A549 (cell line): Measurements from ENCODE around the gene PCDHA5. TPM values are rescaled to one million over a fixed set of nuclear protein-coding genes. Genes with fewer than 3 reads are reported as not detected.
A peak's percentile ranks its signal among the peaks of the same experiment; 100 is the strongest.

ENCODE experiments used
- ATAC-seq, 2 experiments: fragments of 200-7000 bp in 1 of 2; fragments of >200 bp in 1 of 2; cut with Nextera tagmentation in 1 of 2; cut with Tn5 transposase in 1 of 2; 3 replicates each; pipeline versions ENCODE4 v1.8.0 to v1.9.1; 2018 to 2020; ENCODE audit warnings: mild to moderate bottlenecking in 1 of 2, moderate library complexity in 1 of 2
- CTCF ChIA-PET: fragments of 300-600 bp; sonication (Branson Sonifier 250); formaldehyde crosslinking; extraction: SDS; loops from one replicate; lab custom pipeline; 2021; ENCODE audit warnings: antibody characterized with exemption, inconsistent platforms; lab: Yijun Ruan, JAX
- POLR2A ChIA-PET: fragments of 350-600 bp; formaldehyde crosslinking; extraction: SDS; loops from one replicate; lab custom pipeline; 2021; ENCODE audit warnings: antibody characterized with exemption, inconsistent platforms; lab: Yijun Ruan, JAX
- DNase-seq, 2 experiments: peaks; one replicate each; pipeline versions ENCODE4 v3.0.0 to v3.0.0-alpha.2; 2011 to 2016; ENCODE audit warnings: low read depth in 1 of 2, low spot score in 1 of 2
- FAIRE-seq: peaks from 2 replicates; lab custom pipeline; 2011; peaks lifted over from hg19 to GRCh38; lab: Jason Lieb, UNC
- H3K27ac ChIP-seq, 2 experiments: fragments of >200 bp; sonication (Bioruptor Twin); formaldehyde crosslinking; 3 replicates each; pipeline ENCODE4 v1.5.1; 2016 to 2017
- H3K4me1 ChIP-seq: fragments of >200 bp; sonication (Bioruptor Twin); formaldehyde crosslinking; 3 replicates; pipeline ENCODE4 v1.6.1; 2016
- H3K4me2 ChIP-seq: fragments of >200 bp; sonication (Bioruptor Twin); formaldehyde crosslinking; 3 replicates; pipeline ENCODE4 v1.6.1; 2016
- H3K4me3 ChIP-seq: fragments of >200 bp; sonication (Bioruptor Twin); formaldehyde crosslinking; 3 replicates; pipeline ENCODE4 v1.5.1; 2016
- H3K9me3 ChIP-seq: fragments of >200 bp; sonication (Bioruptor Twin); formaldehyde crosslinking; 3 replicates; pipeline ENCODE4 v1.6.1; 2016
- CEBPB ChIP-seq, 2 experiments: fragments of >200 bp in 1 of 2; sonication (Bioruptor Twin) in 1 of 2; formaldehyde crosslinking in 1 of 2; IDR thresholded peaks; 2 replicates each; pipeline ENCODE4 v1.6.1; 2012 to 2016
- CHD2 ChIP-seq: fragments of 150-350 bp; IDR thresholded peaks from 2 replicates; pipeline ENCODE4 v1.6.1; 2014; ENCODE audit warnings: low read length; ENCODE audit not compliant: partially characterized antibody
- CHD4 ChIP-seq: fragments of 200-600 bp; sonication (generic); IDR thresholded peaks from 2 replicates; pipeline ENCODE4 v1.6.1; 2016; ENCODE audit warnings: antibody characterized with exemption, mild to moderate bottlenecking, borderline replicate concordance
- CTCF ChIP-seq: fragments of >200 bp; sonication (Bioruptor Twin); formaldehyde crosslinking; IDR thresholded peaks from 3 replicates; pipeline ENCODE4 v1.5.1; 2016
- EHMT2 ChIP-seq: fragments of 200-600 bp; sonication (generic); IDR thresholded peaks from 2 replicates; pipeline ENCODE4 v1.6.1; 2016; ENCODE audit warnings: antibody characterized with exemption, low read depth, mild to moderate bottlenecking, moderate library complexity
- ELK1 ChIP-seq: fragments of 150-350 bp; IDR thresholded peaks from 2 replicates; pipeline ENCODE4 v1.6.1; 2014; ENCODE audit warnings: low read depth, mild to moderate bottlenecking, low read length
- FOSB ChIP-seq: fragments of 250-450 bp; sonication (Bioruptor Pico); IDR thresholded peaks from 2 replicates; pipeline ENCODE4 v1.5.0; 2020; ENCODE audit warnings: mild to moderate bottlenecking, moderate library complexity
- FOXS1 ChIP-seq: fragments of 250-450 bp; sonication (Bioruptor Pico); IDR thresholded peaks from 2 replicates; pipeline ENCODE4 v1.5.0; 2020; ENCODE audit warnings: mild to moderate bottlenecking, moderate library complexity
- HEYL ChIP-seq: fragments of 250-450 bp; sonication (Bioruptor Pico); IDR thresholded peaks from 2 replicates; pipeline ENCODE4 v1.8.0; 2021; ENCODE audit warnings: mild to moderate bottlenecking, moderate library complexity
- HOXB5 ChIP-seq: fragments of 250-450 bp; sonication (Bioruptor Pico); IDR thresholded peaks from 2 replicates; pipeline ENCODE4 v1.5.0; 2020; ENCODE audit warnings: mild to moderate bottlenecking, moderate library complexity
- KDM5A ChIP-seq: fragments of 200-600 bp; sonication (generic); IDR thresholded peaks from 2 replicates; pipeline ENCODE4 v1.6.1; 2016; ENCODE audit warnings: antibody characterized with exemption, mild to moderate bottlenecking
- MAZ ChIP-seq: fragments of 150-350 bp; IDR thresholded peaks from 2 replicates; pipeline ENCODE4 v1.6.1; 2014; ENCODE audit warnings: antibody characterized with exemption, low read depth, low read length, borderline replicate concordance
- PBX3 ChIP-seq: IDR thresholded peaks from 2 replicates; pipeline ENCODE4 v1.6.1; 2012
- PHF8 ChIP-seq: fragments of 200-600 bp; sonication (generic); IDR thresholded peaks from 2 replicates; pipeline ENCODE4 v1.6.1; 2016; ENCODE audit warnings: low read depth, mild to moderate bottlenecking, antibody characterized with exemption, moderate library complexity, borderline replicate concordance
- RAD21 ChIP-seq, 2 experiments: fragments of >200 bp in 1 of 2; sonication (Bioruptor Twin) in 1 of 2; formaldehyde crosslinking in 1 of 2; IDR thresholded peaks in 1 of 2; conservative IDR thresholded peaks in 1 of 2; 2 replicates in 1 of 2; 3 replicates in 1 of 2; pipeline ENCODE4 v1.6.1; 2012 to 2018; ENCODE audit warnings: inconsistent platforms in 1 of 2
- SMC3 ChIP-seq: fragments of >200 bp; sonication (Bioruptor Twin); formaldehyde crosslinking; IDR thresholded peaks from 3 replicates; pipeline ENCODE4 v1.6.1; 2018; ENCODE audit warnings: inconsistent platforms
- SREBF2 ChIP-seq: fragments of 450-650 bp; IDR thresholded peaks from 2 replicates; pipeline ENCODE4 v1.6.1; 2014; ENCODE audit warnings: mild to moderate bottlenecking, moderate library complexity
- TFCP2L1 ChIP-seq: fragments of 250-450 bp; sonication (Bioruptor Pico); IDR thresholded peaks from 2 replicates; pipeline ENCODE4 v1.5.0; 2021; ENCODE audit warnings: mild to moderate bottlenecking
- ZC3H11A ChIP-seq: fragments of 450-650 bp; IDR thresholded peaks from 2 replicates; pipeline ENCODE4 v1.6.1; 2014; ENCODE audit warnings: antibody characterized with exemption, mild to moderate bottlenecking
- ZFP36 ChIP-seq: fragments of 450-650 bp; IDR thresholded peaks from 2 replicates; pipeline ENCODE4 v1.6.1; 2014; ENCODE audit warnings: borderline replicate concordance; ENCODE audit not compliant: partially characterized antibody
- whole genome bisulfite sequencing: methylation state at CpG from one replicate; pipeline ENCODE4 v1.1.6; 2017; ENCODE audit errors: missing lambda C conversion rate; 5-methylcytosine and 5-hydroxymethylcytosine counted together
- polyA plus RNA-seq, 4 experiments: library from polyadenylated mRNA; depleted of rRNA in 3 of 4; stranded (reverse); fragments of >200 nt; fragmentation: RNase III in 1 of 4; extraction: RNeasy Plus Mini Kit Qiagen cat#74134 plus additional on column Dnase treatment in 1 of 4; gene quantifications; 2 replicates in 3 of 4; 3 replicates in 1 of 4; pipeline ENCODE4 v1.2.3, GENCODE V29; 2011 to 2017
- TF ChIP-seq, protein P1 (sequence below): fragments of 250-450 bp; sonication (Bioruptor Pico); IDR thresholded peaks from 2 replicates; pipeline ENCODE4 v1.5.0; 2020; ENCODE audit warnings: low read depth, mild to moderate bottlenecking, moderate library complexity
- TF ChIP-seq, protein P2 (sequence below): IDR thresholded peaks from 2 replicates; pipeline ENCODE4 v1.6.1; 2012

PCDHA5 gene
- polyA plus RNA-seq, 2 of the 4 experiments (the other 2 are of a cell fraction) = 0.32 to 0.84 TPM

DNA sequence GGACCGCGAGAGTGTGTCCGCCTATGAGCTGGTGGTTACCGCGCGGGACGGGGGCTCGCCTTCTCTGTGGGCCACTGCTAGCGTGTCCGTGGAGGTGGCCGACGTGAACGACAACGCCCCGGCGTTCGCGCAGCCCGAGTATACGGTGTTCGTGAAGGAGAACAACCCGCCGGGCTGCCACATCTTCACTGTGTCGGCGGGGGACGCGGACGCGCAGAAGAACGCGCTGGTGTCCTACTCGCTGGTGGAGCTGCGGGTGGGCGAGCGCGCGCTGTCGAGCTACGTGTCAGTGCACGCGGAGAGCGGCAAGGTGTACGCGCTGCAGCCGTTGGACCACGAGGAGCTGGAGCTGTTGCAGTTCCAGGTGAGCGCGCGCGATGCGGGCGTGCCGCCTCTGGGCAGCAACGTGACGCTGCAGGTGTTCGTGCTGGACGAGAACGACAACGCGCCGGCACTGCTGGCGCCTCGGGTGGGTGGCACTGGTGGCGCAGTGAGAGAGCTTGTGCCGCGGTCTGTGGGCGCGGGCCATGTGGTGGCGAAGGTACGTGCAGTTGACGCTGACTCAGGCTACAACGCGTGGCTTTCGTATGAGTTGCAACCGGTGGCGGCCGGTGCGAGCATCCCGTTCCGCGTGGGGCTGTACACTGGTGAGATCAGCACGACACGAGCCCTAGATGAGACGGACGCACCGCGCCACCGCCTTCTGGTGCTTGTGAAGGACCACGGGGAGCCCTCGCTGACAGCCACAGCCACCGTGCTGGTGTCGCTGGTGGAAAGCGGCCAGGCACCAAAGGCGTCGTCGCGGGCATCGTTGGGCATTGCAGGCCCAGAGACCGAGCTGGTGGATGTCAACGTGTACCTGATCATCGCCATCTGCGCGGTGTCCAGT lies 14.5 kb downstream of the PCDHA5 start:
- Histone ChIP-seq H3K9me3 (peaks cover 5% of the 10 kb centered on the region; the same call in 1 of the 3 replicates), H3K4me3 (no peak overlapping the region), H3K4me2 (no peak overlapping the region), H3K27ac (no peak overlapping the region), H3K4me1 (no peaks in the 10 kb centered on the region)
- no peak for ATAC-seq
- no peak for FAIRE-seq
- 86% methylated on average over 91 of the region's 103 CpGs for WGBS
- ChIA-PET POLR2A (no interaction called here), CTCF (interaction anchor here (0.8 to 1.0 kb wide), 4 partner anchors 14 to 40 kb away, joined by 3 to 4 read pairs (median 3); partner anchors contain the start of genes PCDHA12 and PCDHA5)
- DNase-seq = no peak
- TF ChIP-seq TFCP2L1 (CRISPR knock-in tag) (no peak), ELK1 (no peak), CHD2 (no peak), SREBF2 (no peak), MAZ (no peak), FOSB (CRISPR knock-in tag) (no peak), FOXS1 (CRISPR knock-in tag) (no peak), SMC3 (no peak), CHD4 (no peak), EHMT2 (no peak), PBX3 (no peak), HEYL (no peak), HOXB5 (no peak), PHF8 (no peak), ZC3H11A (no peak), KDM5A (no peak), CEBPB (IDR thresholded peaks at IDR 0.05) (no peak)
- TF ChIP-seq, protein P1, sequence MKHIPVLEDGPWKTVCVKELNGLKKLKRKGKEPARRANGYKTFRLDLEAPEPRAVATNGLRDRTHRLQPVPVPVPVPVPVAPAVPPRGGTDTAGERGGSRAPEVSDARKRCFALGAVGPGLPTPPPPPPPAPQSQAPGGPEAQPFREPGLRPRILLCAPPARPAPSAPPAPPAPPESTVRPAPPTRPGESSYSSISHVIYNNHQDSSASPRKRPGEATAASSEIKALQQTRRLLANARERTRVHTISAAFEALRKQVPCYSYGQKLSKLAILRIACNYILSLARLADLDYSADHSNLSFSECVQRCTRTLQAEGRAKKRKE = no peak
- TF ChIP-seq, protein P2, sequence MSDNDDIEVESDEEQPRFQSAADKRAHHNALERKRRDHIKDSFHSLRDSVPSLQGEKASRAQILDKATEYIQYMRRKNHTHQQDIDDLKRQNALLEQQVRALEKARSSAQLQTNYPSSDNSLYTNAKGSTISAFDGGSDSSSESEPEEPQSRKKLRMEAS = no peak

GRCh38 chr5:140840978-140841962 lies 19.9 kb downstream of the PCDHA5 start, which contains the start of gene PCDHA8:
TSS of gene PCDHA8 (plus strand) at chr5:140841187. CDS start at chr5:140841322, 135 bp downstream.
- Histone ChIP-seq H3K4me3 (peak within 1 kb of the TSS; percentile 42), H3K27ac (no peak within 1 kb of the TSS), H3K4me2 (peak within 1 kb of the TSS; percentile 55), H3K4me1 (no peaks in the 10 kb centered on the region), H3K9me3 (0 out of 3 replicates have a peak, but pooled peaks cover 3% of the 10 kb centered on the region)
- peak; percentile 20 to 46 for DNase-seq
- TF ChIP-seq ZFP36 = no peak
- TF ChIP-seq SMC3 = 0 out of 3 replicates have a peak, but pooled peaks have one; percentile 12
- TF ChIP-seq RAD21 (conservative IDR thresholded peaks at IDR 0.05 in 1 of 2, IDR thresholded peaks at IDR 0.05 in 1 of 2) = peak; percentile 50 to 55
- peak; percentile 33; the same call in 1 of the 3 replicates for TF ChIP-seq CTCF
- ChIA-PET CTCF (interaction anchor here (0.6 to 2.4 kb wide), 28 partner anchors 8 to 528 kb away, joined by 3 to 18 read pairs (median 3); partner anchors contain the start of genes PCDHA1, PCDHA11, PCDHA12 and PCDHA5), POLR2A (no interaction called here)
- peak; percentile 78 to 82; a peak in 5 of 6 replicates for ATAC-seq
- no peak for FAIRE-seq
- WGBS = 54% methylated on average over 40 of the region's 47 CpGs
